Activated T-cell treated with anti-CD3 and anti-CD28 coated beads, Interleukin-2, amount 50 U/mL, for 4 hours (primary cell): ENCODE measurements around the gene STXBP6. TPM values are rescaled to one million over a fixed set of nuclear protein-coding genes. Genes with fewer than 3 reads are reported as not detected.

ENCODE experiments used
- ATAC-seq, 2 donors: fragments of 200-7000 bp; cut with Tn5 transposase; one replicate each; pipeline ENCODE4 v1.10.0; 2021
- DNase-seq: peaks from one replicate; pipeline ENCODE4 v3.0.0-alpha.2; 2020
- H3K27me3 Mint-ChIP-seq: one replicate; pipeline ENCODE4 v1.8.0; 2021; ENCODE audit warnings: low read depth, mixed read lengths
- H3K36me3 Mint-ChIP-seq: one replicate; pipeline ENCODE4 v1.8.0; 2022; ENCODE audit warnings: mixed read lengths; ENCODE audit not compliant: insufficient read depth
- H3K4me1 Mint-ChIP-seq: one replicate; pipeline ENCODE4 v1.8.0; 2021; ENCODE audit warnings: low read depth, mixed read lengths
- H3K4me3 Mint-ChIP-seq: one replicate; pipeline ENCODE4 v1.8.0; 2021; ENCODE audit warnings: mild to moderate bottlenecking, moderate library complexity, mixed read lengths
- H3K9me3 Mint-ChIP-seq: one replicate; pipeline ENCODE4 v1.8.0; 2021; ENCODE audit warnings: mixed read lengths
- total RNA-seq, 3 donors: library from RNA; stranded (reverse); gene quantifications; one replicate each; pipeline ENCODE4 v1.2.1, GENCODE V29; 2021

The STXBP6 gene
- total RNA-seq, 3 donors from 2014 or later, result 0.18 TPM; not detected in 2

DNA sequence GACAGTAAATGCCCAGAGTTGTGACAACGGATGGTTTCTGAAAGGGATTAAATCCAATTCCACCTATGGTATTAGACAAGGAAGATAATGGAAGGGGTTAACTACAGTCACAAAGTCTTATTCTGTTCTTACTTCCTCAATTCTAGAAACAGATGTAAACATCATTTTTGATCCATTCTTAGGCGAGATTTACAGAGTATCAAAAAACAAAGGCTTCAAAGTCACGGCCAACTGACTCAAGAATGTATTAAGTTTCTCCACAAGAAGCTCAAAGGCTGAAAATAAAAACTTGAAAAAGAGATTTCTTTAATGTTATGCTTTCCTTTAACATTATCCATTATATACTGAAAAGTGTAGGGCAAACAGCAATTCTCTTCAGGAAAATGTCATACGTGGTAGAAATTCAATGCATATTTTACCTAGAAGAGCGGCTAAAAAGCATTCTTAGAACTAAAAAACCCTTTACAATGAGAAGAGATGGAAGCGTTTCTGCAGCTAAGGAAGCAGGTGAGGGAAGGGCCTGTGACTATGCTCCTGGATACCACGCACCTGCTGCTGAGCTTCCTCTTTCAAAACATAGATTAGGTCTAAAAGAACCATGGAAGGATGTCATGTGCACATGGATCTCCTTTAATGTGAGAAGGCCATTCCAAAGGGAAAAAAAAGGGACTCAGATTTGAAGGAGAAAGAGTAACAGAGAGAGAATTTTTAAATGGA lies 185.8 kb downstream of the STXBP6 start:
- DNase-seq, result no peak
- H3K27me3 Mint-ChIP-seq, result peaks cover 12% of the 10 kb centered on the region
- no peak overlapping the region for H3K4me3 Mint-ChIP-seq
- ATAC-seq, result no peak
- H3K4me1 Mint-ChIP-seq, result no peaks in the 10 kb centered on the region
- no peaks in the 10 kb centered on the region for H3K9me3 Mint-ChIP-seq
- H3K36me3 Mint-ChIP-seq, result no peaks in the 10 kb centered on the region

DNA sequence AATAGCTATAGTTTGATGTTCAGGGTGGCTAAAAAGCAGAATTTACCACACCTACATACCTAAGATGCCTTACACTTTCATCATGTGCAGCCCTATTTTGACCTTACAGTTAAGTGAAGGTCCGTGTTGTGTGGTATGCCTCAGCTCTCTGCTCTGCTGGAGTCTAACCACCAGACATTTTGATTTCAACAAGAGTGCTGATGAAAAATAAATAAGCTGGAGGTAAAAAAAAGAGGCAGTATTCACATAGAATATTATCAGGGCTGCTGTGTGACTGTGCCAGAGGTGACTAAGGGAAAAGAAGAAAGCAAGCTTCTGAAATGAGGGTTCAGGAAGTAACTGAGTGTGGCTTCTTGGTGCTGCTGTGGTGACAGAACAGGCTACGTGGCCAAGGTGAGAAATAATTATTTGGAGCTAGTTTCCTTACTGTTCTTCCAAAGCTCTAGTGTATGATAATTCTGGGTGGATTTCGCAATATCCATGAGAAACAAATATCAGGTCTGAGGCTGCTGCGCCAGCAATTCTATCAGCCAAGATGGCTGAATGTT lies 188.8 kb downstream of the STXBP6 start:
- DNase-seq, result no peak
- H3K4me1 Mint-ChIP-seq, result no peaks in the 10 kb centered on the region
- ATAC-seq, result no peak
- H3K9me3 Mint-ChIP-seq, result no peaks in the 10 kb centered on the region
- H3K27me3 Mint-ChIP-seq, result peaks cover 34% of the 10 kb centered on the region
- H3K36me3 Mint-ChIP-seq, result no peaks in the 10 kb centered on the region
- no peak overlapping the region for H3K4me3 Mint-ChIP-seq

DNA sequence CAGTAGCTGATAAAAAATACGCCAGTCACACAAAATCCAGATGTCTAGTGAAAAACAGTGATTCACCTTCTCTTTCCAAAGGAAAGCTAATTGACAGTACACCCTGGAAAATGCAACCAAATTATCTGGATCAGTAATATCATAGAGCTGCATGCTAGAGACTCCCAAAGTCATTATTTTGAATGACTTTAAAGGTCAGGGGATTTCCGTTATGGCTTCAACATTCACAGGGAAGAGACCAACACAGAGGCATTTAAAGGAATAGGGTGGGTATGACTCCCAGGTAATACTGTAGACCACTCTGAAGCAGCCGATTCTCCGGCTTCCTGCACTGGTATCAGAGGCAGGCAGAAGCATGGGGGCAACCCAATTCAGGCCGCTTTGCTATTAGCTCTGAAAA lies 190.4 kb downstream of the STXBP6 start:
- Mint-ChIP-seq H3K36me3 (no peaks in the 10 kb centered on the region), H3K4me1 (no peaks in the 10 kb centered on the region), H3K4me3 (no peak overlapping the region), H3K27me3 (peaks cover 38% of the 10 kb centered on the region), H3K9me3 (no peaks in the 10 kb centered on the region)
- DNase-seq (no peak), ATAC-seq (no peak)

DNA sequence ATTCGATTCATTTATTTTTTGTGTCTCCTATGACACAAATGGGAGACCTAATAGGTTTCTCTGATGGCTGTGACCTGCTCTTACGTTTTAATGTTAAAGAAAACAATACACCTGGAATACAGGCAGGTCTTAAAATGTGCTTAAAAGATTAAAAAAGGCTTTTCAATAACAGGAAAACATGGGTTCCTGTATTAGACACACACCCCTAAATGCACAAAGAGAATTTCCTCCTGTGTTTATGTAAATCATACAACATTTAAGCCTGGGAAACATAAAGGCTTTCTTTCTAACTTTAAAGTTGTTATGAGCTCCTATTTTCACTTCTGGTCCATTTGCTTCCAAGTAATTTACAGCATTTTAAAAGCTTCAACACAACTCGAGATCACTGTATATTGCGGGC lies 191.3 kb downstream of the STXBP6 start:
- no peak for DNase-seq
- ATAC-seq, result no peak
- Mint-ChIP-seq H3K36me3 (no peaks in the 10 kb centered on the region), H3K4me1 (no peaks in the 10 kb centered on the region), H3K9me3 (no peaks in the 10 kb centered on the region), H3K4me3 (no peak overlapping the region), H3K27me3 (peaks cover 44% of the 10 kb centered on the region)

DNA sequence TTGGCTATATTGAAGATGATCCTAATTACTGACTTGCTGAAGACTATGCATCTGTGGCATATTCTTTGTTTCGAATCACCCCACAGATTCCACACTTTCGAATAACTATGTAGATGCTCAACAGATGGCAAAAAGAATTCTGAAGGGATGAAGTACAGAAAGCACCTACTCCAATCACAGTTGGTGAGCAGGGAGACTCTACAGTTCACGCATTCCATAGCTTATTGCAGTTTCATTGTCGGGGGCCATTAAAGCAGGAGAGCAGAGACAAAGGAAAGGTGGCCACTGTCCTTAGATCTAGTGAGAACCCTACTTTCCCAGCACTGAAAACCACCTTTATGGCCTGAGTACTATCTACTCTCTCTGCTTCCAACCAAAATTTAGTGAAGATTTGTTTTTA lies 191.9 kb downstream of the STXBP6 start:
- no peaks in the 10 kb centered on the region for H3K9me3 Mint-ChIP-seq
- no peaks in the 10 kb centered on the region for H3K4me1 Mint-ChIP-seq
- ATAC-seq (no peak), DNase-seq (no peak)
- H3K27me3 Mint-ChIP-seq, result peaks cover 45% of the 10 kb centered on the region
- no peaks in the 10 kb centered on the region for H3K36me3 Mint-ChIP-seq
- no peak overlapping the region for H3K4me3 Mint-ChIP-seq

DNA sequence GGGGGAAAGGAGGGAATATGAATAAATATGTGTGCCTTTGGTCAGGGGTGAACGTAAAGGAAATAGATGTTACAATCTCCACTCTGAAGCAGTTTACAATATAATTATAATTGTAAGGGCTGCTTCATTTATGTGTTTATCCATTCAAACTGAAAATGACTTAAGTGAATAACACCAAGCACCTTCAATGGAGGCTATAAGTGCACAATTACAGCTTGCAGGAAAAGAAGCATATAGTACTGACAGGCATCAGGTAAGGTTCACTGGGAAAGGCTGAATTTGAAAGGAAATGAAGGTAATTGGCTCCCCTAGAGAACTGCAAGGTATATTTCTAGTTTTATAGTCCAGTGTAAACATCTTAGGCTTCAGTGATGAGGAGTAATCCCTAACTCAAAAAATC lies 192.7 kb downstream of the STXBP6 start:
- no peaks in the 10 kb centered on the region for H3K4me1 Mint-ChIP-seq
- DNase-seq (no peak), ATAC-seq (no peak)
- peaks cover 45% of the 10 kb centered on the region for H3K27me3 Mint-ChIP-seq
- H3K4me3 Mint-ChIP-seq, result no peak overlapping the region
- H3K9me3 Mint-ChIP-seq, result no peaks in the 10 kb centered on the region
- no peaks in the 10 kb centered on the region for H3K36me3 Mint-ChIP-seq

DNA sequence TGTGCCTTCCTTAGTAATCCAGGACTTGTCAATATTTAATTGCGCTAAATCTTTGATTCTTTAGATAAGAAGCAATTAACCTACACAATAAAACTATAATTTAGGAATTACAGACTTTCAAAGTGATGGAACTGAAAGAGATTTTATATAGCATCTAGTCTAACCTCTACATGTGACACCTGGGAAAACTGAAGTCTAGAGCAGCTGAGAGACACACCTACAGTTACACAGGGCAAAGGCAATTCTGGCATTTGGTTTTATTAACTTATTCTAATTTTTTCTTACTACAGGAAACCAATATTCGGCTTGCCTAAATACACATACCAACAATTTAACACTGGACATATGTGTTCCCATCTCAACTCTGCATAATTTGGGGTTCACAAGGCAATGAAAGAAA lies 196.5 kb downstream of the STXBP6 start:
- no peak for DNase-seq
- Mint-ChIP-seq H3K9me3 (no peaks in the 10 kb centered on the region), H3K4me3 (no peak overlapping the region), H3K27me3 (peaks cover 30% of the 10 kb centered on the region), H3K36me3 (no peaks in the 10 kb centered on the region), H3K4me1 (no peaks in the 10 kb centered on the region)
- no peak for ATAC-seq

DNA sequence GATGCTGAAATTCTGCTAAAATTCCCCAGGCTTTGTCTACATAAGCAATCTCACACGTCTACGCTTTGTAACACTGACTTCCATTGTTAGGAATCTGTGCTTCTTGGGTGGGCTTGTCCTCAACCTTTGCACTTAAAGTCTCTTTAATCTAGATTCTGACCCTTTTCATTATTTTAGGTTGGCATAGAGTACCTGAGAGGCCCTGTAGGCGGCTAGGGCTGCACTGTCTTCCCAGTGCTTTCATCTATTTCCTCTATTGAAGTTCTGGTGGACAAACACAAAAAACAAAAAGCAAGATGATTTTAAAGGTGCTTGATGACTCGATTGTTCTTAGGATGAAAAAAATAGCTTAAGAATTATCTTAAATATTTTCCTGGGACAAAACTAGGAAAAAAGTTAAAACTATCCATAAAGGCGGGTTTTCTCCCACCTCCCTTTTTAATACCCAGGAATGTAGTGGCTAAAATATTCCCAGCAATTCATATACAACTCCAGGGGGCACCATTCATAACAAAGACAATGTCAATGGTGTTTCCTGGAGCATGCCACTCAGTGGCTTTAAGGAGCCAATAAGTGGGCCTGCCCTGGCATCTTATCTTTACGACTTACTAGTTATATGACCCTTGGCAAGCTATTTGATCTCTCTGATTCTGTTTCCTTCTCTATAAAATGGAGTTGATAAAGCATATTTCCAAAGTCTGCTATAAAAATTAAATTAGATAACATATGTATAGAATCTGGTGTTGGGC lies 197.5 kb downstream of the STXBP6 start:
- ATAC-seq, result no peak
- Mint-ChIP-seq H3K36me3 (no peaks in the 10 kb centered on the region), H3K9me3 (no peaks in the 10 kb centered on the region), H3K27me3 (peaks cover 26% of the 10 kb centered on the region), H3K4me3 (no peak overlapping the region), H3K4me1 (no peaks in the 10 kb centered on the region)
- DNase-seq, result no peak

DNA sequence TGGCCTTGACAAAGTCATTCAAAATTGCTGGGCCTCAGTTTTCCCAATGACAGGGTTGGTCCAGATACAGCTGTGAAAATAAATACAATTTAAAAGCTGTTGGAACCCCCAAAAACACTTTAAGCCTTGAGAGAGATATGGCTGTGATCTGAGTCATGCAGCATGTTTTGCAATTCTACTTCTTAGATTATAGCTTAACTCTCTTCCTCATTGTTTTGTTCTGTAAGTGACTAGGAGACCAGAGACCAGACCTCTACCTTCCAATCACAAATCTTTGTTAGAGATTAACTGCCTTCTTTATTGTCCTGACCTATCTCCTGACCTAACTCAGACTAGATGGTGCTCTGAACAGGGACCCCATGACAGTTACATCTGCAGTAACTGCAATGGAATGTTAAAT lies 198.1 kb downstream of the STXBP6 start:
- H3K36me3 Mint-ChIP-seq, result no peaks in the 10 kb centered on the region
- H3K27me3 Mint-ChIP-seq, result peaks cover 22% of the 10 kb centered on the region
- DNase-seq (no peak), ATAC-seq (no peak)
- H3K4me3 Mint-ChIP-seq, result no peak overlapping the region
- no peaks in the 10 kb centered on the region for H3K9me3 Mint-ChIP-seq
- no peaks in the 10 kb centered on the region for H3K4me1 Mint-ChIP-seq

DNA sequence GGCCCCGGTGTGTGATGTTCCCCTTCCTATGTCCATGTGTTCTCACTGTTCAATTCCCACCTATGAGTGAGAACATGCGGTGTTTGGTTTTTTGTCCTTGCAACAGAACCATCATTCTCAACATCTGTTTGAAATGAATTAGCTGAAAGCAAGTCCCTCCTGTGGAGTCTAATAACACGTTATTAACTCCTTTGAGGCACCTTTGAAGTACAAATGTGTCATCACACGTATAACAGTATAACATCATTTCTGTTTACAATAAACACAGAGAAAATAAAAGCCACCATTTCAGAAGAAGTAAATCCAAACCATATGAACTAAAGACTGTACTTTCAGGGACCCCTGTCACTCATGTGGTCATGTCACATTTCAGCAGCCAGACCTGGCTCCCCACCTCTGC lies 198.5 kb downstream of the STXBP6 start:
- Mint-ChIP-seq H3K9me3 (no peaks in the 10 kb centered on the region), H3K4me1 (no peaks in the 10 kb centered on the region), H3K4me3 (no peak overlapping the region), H3K36me3 (no peaks in the 10 kb centered on the region), H3K27me3 (peaks cover 18% of the 10 kb centered on the region)
- no peak for DNase-seq
- ATAC-seq, result no peak

DNA sequence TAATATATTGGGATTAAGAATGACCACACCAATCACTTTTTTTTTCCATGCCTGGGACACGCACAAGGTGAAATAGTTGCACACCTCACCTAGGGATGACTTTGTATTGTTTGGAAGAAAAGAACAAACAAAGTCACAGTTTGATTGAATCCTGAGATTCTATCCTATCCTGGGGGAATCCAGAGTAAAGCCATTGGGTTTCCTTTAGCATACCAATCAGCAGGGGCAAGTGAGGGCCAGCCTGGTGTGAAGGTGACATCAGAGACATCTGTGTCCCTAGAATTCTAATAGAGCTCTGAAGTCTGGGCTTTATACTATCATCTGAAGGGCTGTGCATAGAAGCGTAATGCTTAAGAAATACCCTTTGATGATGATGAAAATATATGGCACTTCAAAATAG lies 199.9 kb downstream of the STXBP6 start:
- H3K9me3 Mint-ChIP-seq, result no peaks in the 10 kb centered on the region
- peaks cover 19% of the 10 kb centered on the region for H3K27me3 Mint-ChIP-seq
- ATAC-seq, result no peak
- no peaks in the 10 kb centered on the region for H3K36me3 Mint-ChIP-seq
- no peaks in the 10 kb centered on the region for H3K4me1 Mint-ChIP-seq
- no peak for DNase-seq
- H3K4me3 Mint-ChIP-seq, result no peak overlapping the region

DNA sequence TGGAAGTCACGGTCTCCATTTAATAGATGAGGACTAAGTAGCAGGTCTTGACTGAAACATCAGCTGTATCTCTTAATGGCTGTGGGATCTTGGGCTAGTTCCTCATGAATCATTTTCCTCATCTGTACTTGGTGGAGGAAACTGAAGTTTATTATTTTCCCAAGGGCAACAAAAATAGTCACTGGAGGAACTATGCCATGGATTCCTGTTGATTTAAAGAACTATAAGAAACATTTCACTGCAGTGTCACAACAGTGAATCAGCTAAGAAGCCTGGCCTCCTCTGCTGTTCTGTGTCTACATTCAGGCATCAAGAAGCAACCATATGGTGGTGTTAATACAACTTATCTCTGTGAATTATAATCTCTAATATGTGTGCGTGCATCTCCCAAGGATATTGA lies 200.5 kb downstream of the STXBP6 start:
- no peak for DNase-seq
- Mint-ChIP-seq H3K36me3 (no peaks in the 10 kb centered on the region), H3K4me1 (no peaks in the 10 kb centered on the region), H3K27me3 (peaks cover 20% of the 10 kb centered on the region), H3K4me3 (no peak overlapping the region), H3K9me3 (no peaks in the 10 kb centered on the region)
- ATAC-seq, result no peak

DNA sequence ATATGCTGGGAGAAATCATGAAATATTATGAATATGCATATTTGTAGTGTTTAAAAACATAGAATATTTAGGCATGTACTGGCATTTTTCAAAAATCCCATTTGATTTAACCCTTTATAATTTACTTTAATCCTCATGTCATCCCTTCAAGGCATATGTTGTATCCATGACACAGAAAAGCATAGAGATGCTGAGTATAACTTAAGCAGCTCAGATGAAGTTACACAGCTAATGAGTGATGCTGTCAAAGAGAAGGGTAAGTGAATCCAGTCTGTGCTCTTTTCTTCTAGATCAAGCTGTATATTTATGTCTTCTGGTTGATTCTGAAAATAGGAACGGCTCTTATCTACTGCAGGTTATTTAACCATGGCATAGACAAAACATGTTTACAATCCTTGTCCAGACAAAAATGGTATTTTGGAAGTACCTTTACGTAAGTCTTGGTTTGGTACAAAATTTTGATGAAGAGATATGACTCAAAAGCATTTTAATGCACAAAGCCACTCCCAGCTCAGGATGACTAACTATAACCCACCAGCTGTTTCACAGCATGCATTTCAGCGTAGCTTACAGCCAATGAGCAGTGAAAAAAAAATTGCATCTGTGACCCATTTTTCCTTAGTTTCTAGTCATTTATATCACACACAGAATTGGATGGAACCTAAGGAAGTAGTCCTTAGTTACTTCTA lies 201.7 kb downstream of the STXBP6 start:
- DNase-seq (no peak), ATAC-seq (no peak)
- Mint-ChIP-seq H3K36me3 (no peaks in the 10 kb centered on the region), H3K4me3 (no peak overlapping the region), H3K27me3 (peaks cover 19% of the 10 kb centered on the region), H3K9me3 (no peaks in the 10 kb centered on the region), H3K4me1 (no peaks in the 10 kb centered on the region)

DNA sequence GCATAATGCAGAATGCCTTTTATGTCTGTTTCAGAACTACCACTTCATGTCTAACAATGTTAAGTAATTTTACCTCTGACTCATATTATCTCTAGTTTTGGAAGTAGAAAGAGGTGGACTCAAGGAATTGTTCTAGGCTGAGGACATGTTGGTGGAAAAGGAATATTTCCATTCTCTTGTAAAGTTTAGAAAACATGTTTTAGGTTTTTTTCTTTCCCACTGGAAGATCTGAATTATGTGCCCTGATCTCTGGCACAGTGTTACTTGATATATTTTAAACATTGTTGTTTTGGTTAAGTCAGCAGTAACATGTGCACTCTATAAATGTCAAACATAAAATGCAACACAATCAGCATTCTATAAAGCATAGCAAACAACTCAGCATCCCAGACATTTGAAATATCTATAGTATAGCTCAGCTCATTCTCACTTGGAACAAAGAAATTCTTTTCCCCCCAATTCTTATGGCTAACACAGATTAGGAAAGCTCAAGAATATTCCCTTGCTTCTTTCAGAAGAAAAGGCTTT lies 202.3 kb downstream of the STXBP6 start:
- no peaks in the 10 kb centered on the region for H3K36me3 Mint-ChIP-seq
- no peak for DNase-seq
- H3K4me1 Mint-ChIP-seq, result no peaks in the 10 kb centered on the region
- H3K27me3 Mint-ChIP-seq, result peaks cover 20% of the 10 kb centered on the region
- no peaks in the 10 kb centered on the region for H3K9me3 Mint-ChIP-seq
- H3K4me3 Mint-ChIP-seq, result no peak overlapping the region
- ATAC-seq, result no peak
